HAP-1 (cell line): ENCODE results near the gene FKBP1B.
"Not testable (repeated sequence)": the region's sequence is repeated elsewhere in the genome, so short reads cannot be mapped to it uniquely, and the experiment has no call there.

Experiments
- DNase-seq, 2 experiments: peaks; one replicate each; pipeline ENCODE4 v3.0.0-alpha.2; 2016 to 2020; ENCODE audit warnings: low spot score in 2 of 2
- H3K27me3 ChIP-seq: fragments of 250-450 bp; sonication (Bioruptor Pico); 2 replicates; pipeline ENCODE4 v1.5.1; 2020; ENCODE audit warnings: low read depth, mild to moderate bottlenecking, moderate library complexity
- H3K36me3 ChIP-seq: fragments of 250-450 bp; sonication (Bioruptor Pico); replicated peaks from 2 replicates; pipeline ENCODE4 v1.5.1; 2020; ENCODE audit warnings: mild to moderate bottlenecking
- H3K4me1 ChIP-seq: fragments of 250-450 bp; sonication (Bioruptor Pico); 2 replicates; pipeline ENCODE4 v1.5.1; 2020; ENCODE audit warnings: mild to moderate bottlenecking
- H3K4me3 ChIP-seq: fragments of 250-450 bp; sonication (Bioruptor Pico); 2 replicates; pipeline ENCODE4 v1.5.1; 2020; ENCODE audit warnings: mild to moderate bottlenecking, moderate library complexity
- H3K9me3 ChIP-seq: fragments of 250-450 bp; sonication (Bioruptor Pico); 2 replicates; pipeline ENCODE4 v1.5.1; 2020; ENCODE audit warnings: mild to moderate bottlenecking, moderate library complexity
- in situ Hi-C: fragments of 300-500 bp; cut with MboI; formaldehyde crosslinking; loops from 3 replicates; pipeline ENCODE4 v1.14.3; 2020; ENCODE audit warnings: low sequenced_read_pairs, inconsistent platforms, mixed read lengths

FKBP1B gene

GRCh38 chr2:24107336-24107735 is 57.8 kb downstream of the FKBP1B start:
- Histone ChIP-seq H3K9me3 (0 out of 2 replicates have a peak, but pooled peaks cover 3% of the 10 kb centered on the region), H3K27me3 (no peaks in the 10 kb centered on the region), H3K36me3 (no peaks in the 10 kb centered on the region), H3K4me1 (no peaks in the 10 kb centered on the region), H3K4me3 (no peak overlapping the region)
- in situ Hi-C loops: no loop called here
- no peak for DNase-seq

GRCh38 chr2:24109431-24109830 is 59.9 kb downstream of the FKBP1B start:
- DNase-seq, H3K4me1 ChIP-seq, H3K9me3 ChIP-seq, in situ Hi-C loops, H3K36me3 ChIP-seq, H3K27me3 ChIP-seq, H3K4me3 ChIP-seq: not testable (repeated sequence)

- H3K36me3 ChIP-seq: no peaks in the 10 kb centered on the region
- in situ Hi-C loops: no loop called here
- H3K4me1 ChIP-seq: no peaks in the 10 kb centered on the region
- H3K4me3 ChIP-seq: no peak overlapping the region
- H3K27me3 ChIP-seq: no peaks in the 10 kb centered on the region
- no peak for DNase-seq
- H3K9me3 ChIP-seq: 0 out of 2 replicates have a peak, but pooled peaks cover 6% of the 10 kb centered on the region
Measured at GRCh38 chr2:24110660-24111303, 61.2 kb downstream of the FKBP1B start.

GRCh38 chr2:24111407-24111901 is 61.9 kb downstream of the FKBP1B start:
- no peak for DNase-seq
- H3K27me3 ChIP-seq: no peaks in the 10 kb centered on the region
- H3K4me1 ChIP-seq: no peaks in the 10 kb centered on the region
- H3K4me3 ChIP-seq: no peak overlapping the region
- in situ Hi-C loops: no loop called here
- H3K9me3 ChIP-seq: 0 out of 2 replicates have a peak, but pooled peaks cover 6% of the 10 kb centered on the region
- no peaks in the 10 kb centered on the region for H3K36me3 ChIP-seq
